Lower lobe of right lung (tissue), 2 donors: Measurements from ENCODE around the gene CHMP1A. TPM values are rescaled to one million over a fixed set of nuclear protein-coding genes. Genes with fewer than 3 reads are reported as not detected.
"Not testable (repeated sequence)": the region's sequence is repeated elsewhere in the genome, so short reads cannot be mapped to it uniquely, and the experiment has no call there.

Experiments used
- ATAC-seq, 2 donors: fragments of 200-7000 bp; cut with Tn5 transposase; one replicate each; pipeline ENCODE4 v1.9.1; 2020 to 2022; ENCODE audit warnings: mild to moderate bottlenecking in 2 of 2, moderate library complexity in 2 of 2
- DNase-seq: peaks from one replicate; pipeline ENCODE4 v3.0.0-alpha.2; 2020
- H3K27ac ChIP-seq: fragments of 200-600 bp; one replicate; pipeline ENCODE4 v1.8.0; 2022
- H3K27me3 ChIP-seq: fragments of 200-600 bp; one replicate; pipeline ENCODE4 v1.8.0; 2022; ENCODE audit warnings: low read depth
- H3K36me3 ChIP-seq: fragments of 200-600 bp; one replicate; pipeline ENCODE4 v1.8.0; 2022; ENCODE audit warnings: mild to moderate bottlenecking
- H3K4me1 ChIP-seq: fragments of 200-600 bp; one replicate; pipeline ENCODE4 v1.8.0; 2022
- H3K4me3 ChIP-seq: fragments of 200-600 bp; one replicate; pipeline ENCODE4 v1.8.0; 2022; ENCODE audit warnings: mild to moderate bottlenecking
- H3K9me3 ChIP-seq: fragments of 200-600 bp; one replicate; pipeline ENCODE4 v1.8.0; 2022
- CTCF ChIP-seq: fragments of 200-600 bp; IDR thresholded peaks from one replicate; pipeline ENCODE4 v1.8.0; 2022; ENCODE audit warnings: antibody characterized with exemption, mild to moderate bottlenecking
- intact Hi-C: fragments of 100-400 bp; cut with DNase I; formaldehyde crosslinking; loops from one replicate; pipeline ENCODE4 v1.11.0; 2022
- total RNA-seq: library from RNA; stranded (reverse); fragmentation: NEBNext Ultra II Directional; extraction: Animal tissue kit (Norgen Biotek cat#: 25700); gene quantifications from one replicate; pipeline ENCODE4 v1.2.1, GENCODE V29; 2021
- donor health status: DM: no; HTN: yes; CAD: no; lungs with severe emphysema.

The CHMP1A gene
- total RNA-seq, 1 donor from 2014 or later, result 70.4 TPM

- TF ChIP-seq CTCF, result no peak
- peak; percentile 89 to 92 for ATAC-seq
- DNase-seq, result peak; percentile 96
Observed at GRCh38 chr16:89701425-89702406, 44.2 kb upstream of the CHMP1A start, which contains the start of gene SPATA2L. Gene SPATA2L, minus strand, starts transcription at chr16:89701705. Its CDS starts 473 bp downstream, at chr16:89701232.

GRCh38 chr16:89700649-89701424 lies 43.3 kb upstream of the CHMP1A start:
- peak; percentile 77 for DNase-seq
- ATAC-seq, result peak; percentile 55 to 60
- peak; percentile 31 for TF ChIP-seq CTCF
- H3K9me3 ChIP-seq, result no peaks in the 10 kb centered on the region
- intact Hi-C loops, result loop anchor here (10.0 kb wide), 1 partner anchor 164 kb away; no protein-coding TSS in a partner anchor
- H3K27ac ChIP-seq, result peak overlapping the region; percentile 86
- peak overlapping the region; percentile 73 for H3K4me3 ChIP-seq
- H3K4me1 ChIP-seq, result peaks cover 17% of the 10 kb centered on the region
- H3K27me3 ChIP-seq, result no peaks in the 10 kb centered on the region
- peaks cover 22% of the 10 kb centered on the region for H3K36me3 ChIP-seq

More at GRCh38 chr16:89701425-89702406, 44.2 kb upstream of the CHMP1A start, which contains the start of gene SPATA2L:
- intact Hi-C loops, result loop anchor here (10.0 kb wide), 1 partner anchor 163 kb away; no protein-coding TSS in a partner anchor
- Histone ChIP-seq H3K27ac (peak within 1 kb of the TSS; percentile 86), H3K4me3 (peak within 1 kb of the TSS; percentile 73), H3K36me3 (peaks cover 16% of the 10 kb centered on the region), H3K27me3 (no peaks in the 10 kb centered on the region), H3K9me3 (no peaks in the 10 kb centered on the region), H3K4me1 (peaks cover 22% of the 10 kb centered on the region)

- peak; percentile 100 for DNase-seq
- intact Hi-C loops, result loop anchor here (10.0 kb wide), 1 partner anchor 165 kb away; no protein-coding TSS in a partner anchor
- Histone ChIP-seq H3K36me3 (peaks cover 28% of the 10 kb centered on the region), H3K9me3 (no peaks in the 10 kb centered on the region), H3K4me1 (peaks cover 17% of the 10 kb centered on the region), H3K27ac (peak overlapping the region; percentile 86), H3K4me3 (peak overlapping the region; percentile 73), H3K27me3 (no peaks in the 10 kb centered on the region)
- ATAC-seq, result peak; percentile 79 to 85
- peak; percentile 85 for TF ChIP-seq CTCF
Observed at GRCh38 chr16:89700100-89700648, 42.7 kb upstream of the CHMP1A start.

- H3K27me3 ChIP-seq, ATAC-seq, DNase-seq, H3K9me3 ChIP-seq: not testable (repeated sequence)
- peak overlapping the region; percentile 86 for H3K27ac ChIP-seq
- peak overlapping the region; percentile 73 for H3K4me3 ChIP-seq
- H3K4me1 ChIP-seq, result peaks cover 17% of the 10 kb centered on the region
- intact Hi-C loops, result loop anchor here (10.0 kb wide), 1 partner anchor 165 kb away; no protein-coding TSS in a partner anchor
- peaks cover 31% of the 10 kb centered on the region for H3K36me3 ChIP-seq
Observed at GRCh38 chr16:89699629-89700099, 42.2 kb upstream of the CHMP1A start.

- H3K9me3 ChIP-seq, result not testable (repeated sequence)
- peaks cover 17% of the 10 kb centered on the region for H3K4me1 ChIP-seq
Observed at GRCh38 chr16:89698717-89699116, 41.2 kb upstream of the CHMP1A start.

More at GRCh38 chr16:89698717-89699116, 41.2 kb upstream of the CHMP1A start:
- intact Hi-C loops, H3K27ac ChIP-seq, H3K27me3 ChIP-seq, ATAC-seq, H3K4me3 ChIP-seq, DNase-seq: not testable (repeated sequence)
- H3K36me3 ChIP-seq, result peaks cover 40% of the 10 kb centered on the region
